ENCODE results near the gene SSTR3.

- TF ChIP-seq CTCF (IDR thresholded peaks at IDR 0.05; ENCODE audit: low read depth, low read length) (no peak), EZH2phosphoT487 (IDR thresholded peaks at IDR 0.05; ENCODE audit: low read depth) (no peak)
These were observed 47.2 kb downstream of the SSTR3 start for GRCh38 chr22:37165066-37165465.

All from OCI-LY3 (cell line).